Activated T-cell treated with anti-CD3 and anti-CD28 coated beads, Interleukin-2, amount 50 U/mL, for 48 hours (primary cell): Measurements from ENCODE around the gene FHOD1.

Experiments
- DNase-seq, 2 experiments: peaks; one replicate each; pipeline ENCODE4 v3.0.0-alpha.2; 2020

Gene FHOD1

DNA sequence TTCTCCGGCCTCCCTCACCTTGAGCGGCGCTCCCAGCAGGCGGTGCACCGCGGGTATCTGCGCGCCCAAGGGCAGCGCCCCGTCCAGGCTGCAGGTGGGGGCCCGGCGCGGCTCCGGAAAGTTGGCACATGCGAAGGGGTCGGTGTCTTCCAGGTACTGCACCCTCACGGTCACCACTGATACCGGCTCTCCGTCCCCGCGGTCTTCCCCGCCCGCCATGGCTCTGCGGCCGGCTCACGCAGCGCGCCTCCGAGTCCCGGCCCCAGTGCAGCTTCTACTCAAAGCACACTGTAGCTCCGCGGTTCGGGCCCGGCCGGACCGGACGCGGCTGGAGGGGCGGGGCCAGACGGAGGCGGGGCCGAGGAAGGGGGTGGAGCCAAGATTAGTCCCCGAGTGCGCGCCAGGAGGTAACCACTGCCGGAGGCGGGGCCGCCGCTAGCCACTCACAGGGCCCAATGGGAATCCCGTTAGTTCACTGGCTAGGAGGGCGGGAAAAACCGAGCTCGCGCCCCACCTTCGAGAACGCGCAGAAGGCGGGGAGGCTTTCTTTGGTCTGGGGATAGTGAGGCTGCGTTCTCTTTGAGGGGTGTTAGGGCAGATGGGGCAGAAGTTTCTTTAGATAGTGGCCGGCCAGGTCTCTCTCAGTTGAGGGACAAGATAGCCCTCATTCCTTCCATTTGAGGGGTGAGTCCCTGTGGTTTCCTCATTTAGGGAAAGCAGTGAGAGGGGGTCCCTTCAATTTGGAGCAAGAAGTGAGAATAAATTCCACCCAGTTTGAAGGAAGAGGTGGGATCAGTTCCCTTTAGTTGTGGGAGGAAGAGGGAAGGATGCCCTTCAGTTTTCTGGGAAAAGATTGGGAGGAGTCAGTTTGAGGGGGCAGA is at the start of gene FHOD1:
Gene FHOD1, minus strand, starts transcription at position 290 of the 881 bp plus-strand sequence. Its CDS starts 71 bp downstream, at position 219.
- peak; percentile 99 to 100 for DNase-seq

DNA sequence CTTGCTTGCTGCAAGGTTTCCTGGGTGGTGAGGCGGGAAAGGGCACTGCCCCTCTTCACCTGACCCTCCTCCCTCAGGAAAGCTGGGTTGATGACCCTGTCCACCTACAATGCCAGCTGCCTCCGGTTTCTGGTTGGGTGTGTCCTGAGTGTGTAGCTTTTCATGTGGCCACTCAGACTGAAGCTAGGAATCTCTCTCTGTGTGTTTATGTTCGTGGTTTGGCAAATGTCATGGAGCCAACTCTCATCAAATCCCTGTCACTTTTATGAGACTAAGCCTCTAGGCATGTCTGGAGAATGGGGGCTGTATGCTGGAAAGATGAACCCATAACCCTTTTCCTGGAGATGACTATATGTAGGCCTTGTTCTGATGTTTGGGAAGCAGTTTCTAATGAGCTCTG is 49.1 kb upstream of the FHOD1 start:
- DNase-seq: no peak

GRCh38 chr16:67294938-67295361 is 47.7 kb upstream of the FHOD1 start:
- no peak for DNase-seq

DNA sequence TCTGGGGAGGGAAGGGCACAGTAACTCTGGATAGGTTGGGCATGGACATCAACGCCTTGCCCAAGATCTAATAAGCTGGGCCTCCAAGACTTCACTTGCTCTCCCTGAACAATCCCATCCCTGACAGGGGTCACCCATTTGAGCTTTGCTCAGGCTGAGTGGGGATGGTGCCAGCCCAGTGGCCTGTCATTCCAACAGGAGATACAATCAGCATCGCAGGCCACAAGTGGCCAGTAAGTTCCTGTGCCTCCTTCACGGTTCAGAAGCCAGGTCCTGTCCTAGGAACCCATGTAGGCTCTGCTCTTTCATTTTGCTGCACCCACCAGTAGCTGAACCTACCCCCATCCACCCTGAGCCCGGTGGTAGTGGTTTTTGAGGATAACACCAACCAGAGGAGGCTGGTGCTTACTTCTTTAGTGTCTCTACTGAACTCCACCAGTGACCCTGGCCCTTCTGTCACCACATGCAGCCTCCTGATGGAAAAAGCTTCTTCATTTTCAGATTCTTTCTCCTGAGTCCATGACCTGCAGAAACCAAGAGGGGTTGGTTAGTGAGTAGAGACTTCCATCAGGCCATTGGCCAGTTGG is 47.0 kb upstream of the FHOD1 start:
- DNase-seq: no peak

GRCh38 chr16:67291461-67291860 is 44.2 kb upstream of the FHOD1 start:
- DNase-seq: no peak

DNA sequence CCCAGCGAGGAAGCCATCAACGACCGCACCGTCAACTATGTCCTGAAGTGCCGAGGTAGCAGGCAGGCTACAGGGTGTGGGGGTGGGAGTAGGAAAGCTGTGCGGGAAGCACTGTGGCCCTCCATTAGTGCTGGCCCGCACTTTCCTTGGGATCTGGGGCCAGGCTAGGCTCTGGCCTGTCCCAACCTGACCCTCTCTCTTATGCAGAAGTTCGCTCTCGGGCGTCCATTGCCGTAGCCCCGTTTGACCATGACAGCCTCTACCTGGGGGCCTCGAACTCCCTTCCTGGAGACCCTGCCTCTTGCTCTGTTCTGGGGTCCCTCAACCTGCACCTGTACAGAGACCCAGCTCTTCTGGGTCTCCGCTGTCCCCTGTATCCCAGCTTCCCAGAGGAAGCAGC is 40.7 kb upstream of the FHOD1 start:
- DNase-seq: no peak

- DNase-seq: no peak
Observed at GRCh38 chr16:67286441-67287235, 39.4 kb upstream of the FHOD1 start.

GRCh38 chr16:67284699-67285646 is 37.7 kb upstream of the FHOD1 start:
- no peak for DNase-seq

- no peak for DNase-seq
Observed at GRCh38 chr16:67283826-67284555, 36.7 kb upstream of the FHOD1 start.

DNA sequence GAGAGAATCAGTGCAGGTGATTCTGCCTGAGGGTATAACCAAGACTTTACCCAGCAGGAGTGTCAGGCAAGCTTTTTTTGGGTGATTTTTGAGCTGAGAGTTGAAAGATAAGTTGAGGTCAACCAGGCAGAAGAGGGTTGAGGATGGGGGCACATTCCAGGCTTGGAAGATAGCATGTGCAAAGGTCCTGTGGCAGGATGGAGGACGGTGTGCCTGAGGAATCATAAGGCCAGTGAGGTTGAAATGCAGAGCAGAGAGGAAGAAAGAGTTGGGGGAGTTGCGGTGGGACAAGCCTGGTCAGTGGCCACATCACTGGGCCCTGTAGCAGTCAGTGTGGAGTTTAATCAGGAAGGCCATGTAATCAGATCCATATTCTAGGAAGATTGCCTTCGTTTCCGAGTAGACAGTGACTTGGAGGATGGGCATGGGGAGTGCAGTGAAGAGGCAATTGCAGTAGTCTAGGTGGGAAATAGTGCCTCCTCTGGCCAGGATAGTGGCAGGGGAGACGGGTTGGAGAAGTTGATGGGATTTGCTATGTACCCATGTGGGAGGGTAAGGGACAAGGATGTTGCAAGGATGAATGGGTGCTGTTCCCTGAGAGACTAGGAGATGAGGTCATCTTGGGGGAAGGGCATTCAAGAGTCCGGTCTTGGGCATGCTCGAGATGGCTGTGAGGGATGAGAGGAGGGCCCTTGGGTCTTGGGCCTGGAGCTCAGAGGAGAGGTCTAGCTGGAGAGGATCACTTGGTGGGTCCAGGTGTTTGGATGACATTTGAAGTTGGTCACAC is 36.0 kb upstream of the FHOD1 start:
- DNase-seq: no peak

DNA sequence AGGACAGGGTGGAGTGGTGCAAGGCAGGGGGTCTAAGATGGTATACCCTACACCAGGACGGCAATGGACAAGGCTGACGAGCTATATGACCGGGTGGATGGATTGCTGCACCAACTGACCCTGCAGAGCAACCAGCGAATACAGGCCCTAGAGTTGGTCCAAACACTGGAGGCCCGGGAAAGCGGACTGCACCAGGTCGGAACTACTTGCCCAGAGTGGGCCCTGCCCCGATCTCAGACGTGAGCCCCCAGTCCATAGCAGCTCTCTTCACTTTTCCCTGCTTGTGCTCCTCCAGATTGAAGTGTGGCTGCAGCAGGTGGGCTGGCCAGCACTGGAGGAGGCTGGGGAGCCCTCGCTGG is 35.1 kb upstream of the FHOD1 start:
- DNase-seq: no peak

DNA sequence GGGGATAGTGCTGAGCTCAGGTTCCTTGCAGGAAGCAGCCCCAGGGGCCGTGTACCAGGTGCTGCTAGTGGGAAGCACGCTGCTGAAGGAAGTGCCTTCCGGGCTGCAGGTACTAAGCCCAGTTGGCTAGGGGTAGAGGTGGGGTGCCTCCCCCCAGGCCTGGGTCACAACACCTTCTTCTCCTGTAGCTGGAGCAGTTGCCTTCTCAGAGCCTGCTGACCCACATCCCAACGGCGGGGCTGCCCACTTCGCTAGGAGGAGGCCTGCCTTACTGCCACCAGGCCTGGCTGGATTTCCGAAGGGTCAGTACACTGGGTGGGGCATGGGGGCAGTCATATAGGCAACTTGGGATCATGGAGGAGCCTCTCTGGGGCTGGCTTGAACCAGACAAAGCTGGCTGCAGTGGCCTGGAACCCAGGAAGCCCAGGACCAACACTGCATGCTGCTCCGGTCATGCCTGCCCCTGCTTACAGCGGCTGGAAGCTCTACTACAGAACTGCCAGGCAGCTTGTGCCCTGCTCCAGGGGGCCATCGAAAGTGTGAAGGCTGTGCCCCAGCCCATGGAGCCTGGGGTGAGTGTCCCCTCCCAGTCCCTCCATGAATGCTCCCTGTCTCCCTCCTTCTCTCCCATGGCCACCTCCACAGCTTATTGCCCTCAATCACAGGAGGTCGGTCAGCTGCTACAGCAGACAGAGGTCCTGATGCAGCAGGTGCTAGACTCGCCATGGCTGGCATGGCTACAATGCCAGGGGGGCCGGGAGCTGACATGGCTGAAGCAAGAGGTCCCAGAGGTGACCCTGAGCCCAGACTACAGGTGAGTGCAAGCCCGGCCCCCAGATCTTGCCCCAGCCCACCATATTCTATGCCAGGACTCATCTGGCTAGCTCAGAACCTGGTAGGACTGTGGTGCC is 34.5 kb upstream of the FHOD1 start:
- DNase-seq: no peak

DNA sequence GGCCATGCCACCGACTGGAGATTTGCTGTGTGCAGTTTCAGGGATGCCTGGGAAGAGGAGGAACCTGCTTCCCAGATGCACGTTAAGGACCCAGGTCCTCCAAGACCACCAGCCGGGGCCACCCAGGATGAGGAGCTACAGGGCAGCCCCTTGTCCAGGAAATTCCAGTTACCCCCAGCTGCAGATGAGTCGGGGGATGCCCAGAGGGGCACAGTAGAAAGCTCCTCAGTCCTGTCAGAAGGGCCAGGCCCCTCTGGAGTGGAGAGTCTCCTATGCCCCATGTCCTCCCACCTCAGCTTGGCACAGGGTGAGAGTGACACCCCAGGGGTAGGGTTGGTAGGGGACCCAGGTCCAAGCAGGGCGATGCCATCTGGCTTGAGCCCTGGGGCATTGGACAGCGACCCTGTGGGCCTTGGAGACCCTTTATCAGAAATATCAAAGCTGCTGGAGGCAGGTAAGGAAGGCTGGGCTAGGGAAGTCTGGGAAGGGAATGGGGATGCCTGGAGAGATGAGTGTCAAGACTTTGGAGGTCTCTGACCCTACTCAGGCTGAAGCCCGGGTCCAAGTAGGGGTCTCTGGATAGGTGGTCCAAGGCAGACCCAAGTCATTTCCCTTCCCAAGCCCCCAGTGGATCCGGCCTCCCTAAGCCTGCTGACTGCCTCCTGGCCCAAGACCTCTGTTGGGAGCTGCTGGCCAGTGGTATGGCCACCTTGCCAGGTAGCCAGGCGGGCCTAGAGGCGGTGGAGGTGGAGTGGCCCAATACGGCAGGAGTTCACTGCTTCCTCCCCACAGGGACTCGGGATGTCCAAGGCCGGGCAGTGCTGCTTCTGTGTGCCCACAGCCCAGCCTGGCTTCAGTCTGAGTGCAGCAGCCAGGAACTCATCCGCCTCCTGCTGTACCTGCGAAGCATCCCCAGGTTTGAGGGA is 33.1 kb upstream of the FHOD1 start:
- DNase-seq: no peak

GRCh38 chr16:67279296-67280089 is 32.2 kb upstream of the FHOD1 start, which contains the start of gene PLEKHG4:
Gene PLEKHG4, plus strand, starts transcription at chr16:67279532. Its CDS starts 513 bp downstream, at chr16:67280045.
- peak in 1 of 2 experiments; percentile 92 for DNase-seq

DNA sequence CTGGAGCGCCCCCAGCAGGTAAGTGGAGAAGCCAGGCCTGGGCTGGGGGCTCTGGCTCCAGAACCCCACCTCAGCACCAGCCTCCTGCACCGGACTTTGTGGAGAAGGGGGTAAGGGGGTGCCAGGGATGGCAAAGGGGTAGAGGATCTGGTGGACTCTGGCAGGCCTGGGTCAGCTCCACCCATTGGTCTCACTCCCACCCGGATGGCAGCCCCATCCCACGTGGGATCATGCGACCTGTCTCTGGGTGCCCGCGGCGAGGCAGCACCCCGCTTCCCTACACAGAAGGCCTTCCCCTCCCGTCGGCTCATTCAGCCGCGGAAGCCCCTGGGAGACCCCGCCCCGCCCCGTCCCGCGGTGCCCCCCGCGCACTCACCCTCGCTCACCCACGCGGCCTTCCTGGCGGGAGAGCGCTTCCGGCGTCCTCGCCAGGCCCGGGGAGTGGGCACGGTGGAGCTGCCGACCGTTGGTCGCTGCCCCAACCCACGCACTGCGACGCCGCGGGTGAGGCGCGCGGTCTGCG is 31.6 kb upstream of the FHOD1 start:
- DNase-seq: peak in 1 of 2 experiments; percentile 85

DNA sequence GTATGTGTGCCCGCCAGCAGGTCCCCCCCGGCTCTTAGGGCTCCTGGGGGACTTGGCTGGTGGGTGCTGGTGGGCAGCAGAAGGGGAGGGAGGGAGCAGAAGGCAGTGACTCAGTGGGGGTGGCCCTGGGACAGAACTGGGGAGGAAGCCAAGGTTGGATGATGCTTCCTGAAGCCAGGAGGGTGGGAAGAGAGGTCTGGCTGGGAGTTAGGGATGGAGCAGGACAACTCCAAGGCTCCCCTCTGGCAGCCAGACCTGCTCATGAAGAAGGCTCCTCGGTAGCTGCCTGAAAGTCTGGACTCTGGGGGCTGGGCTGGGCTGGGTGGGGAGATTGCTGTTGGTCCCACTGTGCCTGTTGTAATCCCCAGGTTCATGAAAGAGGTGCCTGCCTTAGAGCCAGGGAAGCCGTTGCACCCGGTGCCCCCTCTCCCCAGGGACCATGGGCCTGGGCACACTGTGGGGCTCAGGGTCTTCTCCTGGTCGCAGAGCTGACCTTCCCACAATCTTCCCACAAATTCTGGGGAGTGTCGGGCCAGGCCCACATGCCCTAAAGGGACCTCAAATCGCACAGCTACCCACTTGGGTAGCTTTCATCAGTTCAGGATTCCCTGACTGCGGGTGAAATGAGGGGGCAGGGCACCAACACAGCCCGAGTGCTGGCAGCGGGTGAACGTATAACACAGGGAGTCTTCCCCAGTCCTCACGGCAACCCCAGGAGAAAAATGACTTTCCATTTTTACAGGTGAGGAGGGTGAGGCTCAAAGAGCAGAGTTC is 30.9 kb upstream of the FHOD1 start:
- DNase-seq: no peak
